A673 (cell line): ENCODE results near the gene CAND1. TPM values are rescaled to one million over a fixed set of nuclear protein-coding genes. Genes with fewer than 3 reads are reported as not detected.
A peak's percentile ranks its signal among the peaks of the same experiment; 100 is the strongest.

Source experiments
- BruUV-seq: library from RNA; stranded (reverse); fragments of 400-500 nt; replicated peaks from 2 replicates; lab custom pipeline; 2021; lab: Mats Ljungman, UMichigan
- CTCF ChIA-PET: fragments of 300-600 bp; sonication (Branson Sonifier 250); formaldehyde crosslinking; loops from one replicate; lab custom pipeline; 2022; ENCODE audit warnings: antibody characterized with exemption; lab: Charles Lee
- POLR2A ChIA-PET: fragments of 300-600 bp; sonication (Branson Sonifier 250); formaldehyde crosslinking; loops from one replicate; lab custom pipeline; 2022; ENCODE audit warnings: antibody characterized with exemption; ENCODE audit not compliant: low non-redundant PET; lab: Charles Lee
- DNase-seq: peaks from one replicate; pipeline ENCODE4 v3.0.0-alpha.2; 2015; ENCODE audit warnings: low spot score
- H3K27ac ChIP-seq: fragments of 200-600 bp; sonication (generic); 2 replicates; pipeline ENCODE4 v1.5.1; 2016; ENCODE audit warnings: mixed run types, low read depth, mild to moderate bottlenecking, mixed read lengths, antibody characterized with exemption, low read length; ENCODE audit not compliant: poor library complexity, severe bottlenecking
- H3K27me3 ChIP-seq: fragments of 200-600 bp; sonication (generic); replicated peaks from 2 replicates; pipeline ENCODE4 v1.6.1; 2017; ENCODE audit warnings: mixed run types, low read depth, mild to moderate bottlenecking, mixed read lengths, antibody characterized with exemption, low read length; ENCODE audit not compliant: insufficient read depth, poor library complexity
- H3K36me3 ChIP-seq: fragments of 200-600 bp; sonication (generic); 2 replicates; pipeline ENCODE4 v1.6.1; 2016; ENCODE audit warnings: mixed run types, mild to moderate bottlenecking, mixed read lengths, antibody characterized with exemption, low read length; ENCODE audit not compliant: insufficient read depth, poor library complexity, severe bottlenecking
- H3K4me1 ChIP-seq: fragments of 200-600 bp; sonication (generic); 2 replicates; pipeline ENCODE4 v1.6.1; 2017; ENCODE audit warnings: mixed run types, mild to moderate bottlenecking, mixed read lengths, antibody characterized with exemption, low read length; ENCODE audit not compliant: insufficient read depth, poor library complexity, severe bottlenecking
- H3K4me3 ChIP-seq: fragments of 200-600 bp; sonication (generic); 2 replicates; pipeline ENCODE4 v1.5.1; 2016; ENCODE audit warnings: low read depth, mixed run types, mild to moderate bottlenecking, mixed read lengths, low read length; ENCODE audit not compliant: poor library complexity, severe bottlenecking
- H3K9me3 ChIP-seq: fragments of 200-600 bp; sonication (generic); 2 replicates; pipeline ENCODE4 v1.6.1; 2016; ENCODE audit warnings: mixed run types, low read depth, mild to moderate bottlenecking, mixed read lengths, antibody characterized with exemption, low read length; ENCODE audit not compliant: poor library complexity, severe bottlenecking
- CTCF ChIP-seq: fragments of 300-800, 200-600 bp; sonication (generic); conservative IDR thresholded peaks from 2 replicates; pipeline ENCODE4 v1.5.1; 2017; ENCODE audit warnings: low read depth, mild to moderate bottlenecking, antibody characterized with exemption, low read length, moderate library complexity, mixed read lengths
- EZH2 ChIP-seq: fragments of 200-600 bp; sonication (generic); IDR thresholded peaks from 2 replicates; pipeline ENCODE4 v1.6.1; 2017; ENCODE audit warnings: borderline replicate concordance, low read depth, mild to moderate bottlenecking, mixed read lengths, antibody characterized with exemption, low read length; ENCODE audit not compliant: poor library complexity, severe bottlenecking
- intact Hi-C: fragments of 100-400 bp; cut with micrococcal nuclease; formaldehyde crosslinking; loops from one replicate; pipeline ENCODE4 v1.10.0; 2022; ENCODE audit not compliant: unreplicated experiment
- total RNA-seq: library from RNA; stranded (reverse); gene quantifications from 2 replicates; pipeline ENCODE4 v1.2.3, GENCODE V29; 2021

CAND1 gene
- total RNA-seq, 1 experiment from 2014 or later = 195 TPM

- peaks cover 17% of the 10 kb centered on the region for H3K27me3 ChIP-seq
- ChIA-PET POLR2A (interaction anchor here (0.6 kb wide), 1 partner anchor 11 kb away, joined by 6 read pairs; no protein-coding TSS in a partner anchor), CTCF (interaction anchor here (0.6 to 1.0 kb wide), 24 partner anchors 20 to 877 kb away, joined by 3 to 39 read pairs (median 9); partner anchors contain the start of gene DYRK2)
- H3K36me3 ChIP-seq = no peaks in the 10 kb centered on the region
- no peak overlapping the region for H3K27ac ChIP-seq
- no peak overlapping the region for H3K4me3 ChIP-seq
- BruUV-seq = no TSS peak
- peaks cover 16% of the 10 kb centered on the region for H3K4me1 ChIP-seq
- intact Hi-C loops = loop anchor here (1.0 to 5.0 kb wide), 5 partner anchors 60 to 961 kb away; no protein-coding TSS in a partner anchor
- H3K9me3 ChIP-seq = no peaks in the 10 kb centered on the region
- peak; percentile 73 for DNase-seq
- TF ChIP-seq CTCF (peak; percentile 73), EZH2 (no peak)
These were observed 86.5 kb downstream of the CAND1 start for GRCh38 chr12:67355428-67356379.

- POLR2A ChIA-PET = interaction anchor here (0.6 kb wide), 1 partner anchor 11 kb away, joined by 6 read pairs; no protein-coding TSS in a partner anchor
These were observed 87.2 kb downstream of the CAND1 start for GRCh38 chr12:67356380-67356774.

More at GRCh38 chr12:67356380-67356774, 87.2 kb downstream of the CAND1 start:
- Histone ChIP-seq H3K27ac (no peak overlapping the region), H3K4me1 (peaks cover 16% of the 10 kb centered on the region), H3K4me3 (no peak overlapping the region), H3K27me3 (peaks cover 20% of the 10 kb centered on the region), H3K36me3 (no peaks in the 10 kb centered on the region), H3K9me3 (no peaks in the 10 kb centered on the region)
- CTCF ChIA-PET = interaction anchor here (0.6 to 1.0 kb wide), 27 partner anchors 20 to 876 kb away, joined by 3 to 39 read pairs (median 8); partner anchors contain the start of gene DYRK2
- BruUV-seq = no TSS peak
- intact Hi-C loops = loop anchor here (1.0 to 5.0 kb wide), 3 partner anchors 59 to 960 kb away; no protein-coding TSS in a partner anchor
- TF ChIP-seq CTCF (no peak), EZH2 (no peak)
- DNase-seq = no peak
